ENCODE results near the gene PRKAA1.

GRCh38 chr5:40798012-40798800, at the start of gene PRKAA1:
- peak; percentile 70; the same call in 1 of the 2 replicates for TF ChIP-seq POLR2A (IDR thresholded peaks at IDR 0.05; ENCODE audit: low read depth, low read length)
- TF ChIP-seq POLR2AphosphoS5 (IDR thresholded peaks at IDR 0.05; ENCODE audit: low read depth, low read length) = peak; percentile 77

Data from GM12892 (cell line).